ENCODE measurements around the gene HDAC11. TPM values are rescaled to one million over a fixed set of nuclear protein-coding genes. Genes with fewer than 3 reads are reported as not detected.

The HDAC11 gene
- total RNA-seq, 4 donors from 2014 or later, result 15.8 to 41.0 (median 32.2) TPM

DNA sequence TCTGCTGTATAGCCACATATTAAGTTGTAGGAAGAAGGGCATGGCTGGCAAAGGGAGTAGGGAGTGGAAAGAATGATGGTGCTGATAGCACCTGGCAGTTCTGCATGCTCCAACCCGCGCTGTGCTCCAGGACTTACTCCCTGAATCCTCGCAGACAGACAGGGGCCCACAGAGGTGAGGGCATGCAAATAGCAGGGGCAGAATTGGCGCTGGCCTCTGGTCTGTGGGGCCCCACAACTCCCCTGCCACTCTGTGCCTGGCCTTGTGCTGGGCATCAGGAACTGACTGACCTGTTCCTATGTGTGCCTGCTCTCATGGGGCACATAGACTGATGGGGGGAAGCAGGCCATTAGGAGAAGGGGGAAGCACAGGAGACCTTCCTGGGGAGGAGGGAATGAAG is 20.9 kb downstream of the HDAC11 start:
- H3K4me3 ChIP-seq, result no peak overlapping the region
- peaks cover 11 to 22% (median 12%) of the 10 kb centered on the region in 4 donors for H3K4me1 ChIP-seq
- TF ChIP-seq POLR2AphosphoS5 (IDR thresholded peaks at IDR 0.05) (no peak), CTCF (IDR thresholded peaks at IDR 0.05) (no peak), EP300 (IDR thresholded peaks at IDR 0.05) (no peak), POLR2A (IDR thresholded peaks at IDR 0.05; ENCODE audit: low read depth) (no peak)
- 73% methylated on average over 4 of the region's 4 CpGs for WGBS
- intact Hi-C loops (cut with DNase I), result no loop called here
- H3K9me3 ChIP-seq, result no peaks in the 10 kb centered on the region
- no peak for DNase-seq (ENCODE audit: extremely low spot score)
- H3K27ac ChIP-seq (replicated peaks in 1 of 4), result no peak overlapping the region
- H3K27me3 ChIP-seq, result no peaks in the 10 kb centered on the region
- H3K36me3 ChIP-seq, result peaks cover 4 to 61% (median 22%) of the 10 kb centered on the region in 4 donors

GRCh38 chr3:13501521-13501920 is 21.4 kb downstream of the HDAC11 start:
- Histone ChIP-seq H3K4me1 (peaks cover 6 to 18% (median 7%) of the 10 kb centered on the region in 4 donors), H3K36me3 (peaks cover 4 to 61% (median 22%) of the 10 kb centered on the region in 4 donors), H3K9me3 (no peaks in the 10 kb centered on the region), H3K27me3 (no peaks in the 10 kb centered on the region), H3K4me3 (no peak overlapping the region), H3K27ac (replicated peaks in 1 of 4) (no peak overlapping the region)
- DNase-seq (ENCODE audit: extremely low spot score), result no peak
- TF ChIP-seq EP300 (IDR thresholded peaks at IDR 0.05) (no peak), POLR2AphosphoS5 (IDR thresholded peaks at IDR 0.05) (no peak), CTCF (IDR thresholded peaks at IDR 0.05) (no peak), POLR2A (IDR thresholded peaks at IDR 0.05; ENCODE audit: low read depth) (no peak)
- intact Hi-C loops (cut with DNase I), result no loop called here
- WGBS, result 100% methylated on average over 1 of the region's 4 CpGs

- Histone ChIP-seq H3K4me1 (peaks cover 0 to 11% (median under 1%) of the 10 kb centered on the region in 4 donors), H3K36me3 (peaks cover 4 to 61% (median 22%) of the 10 kb centered on the region in 4 donors), H3K27ac (replicated peaks in 1 of 4) (no peak overlapping the region), H3K9me3 (no peaks in the 10 kb centered on the region), H3K27me3 (no peaks in the 10 kb centered on the region), H3K4me3 (no peak overlapping the region)
- 97% methylated on average over 16 of the region's 18 CpGs for WGBS
- TF ChIP-seq POLR2A (IDR thresholded peaks at IDR 0.05; ENCODE audit: low read depth) (no peak), POLR2AphosphoS5 (IDR thresholded peaks at IDR 0.05) (no peak), CTCF (IDR thresholded peaks at IDR 0.05) (no peak), EP300 (IDR thresholded peaks at IDR 0.05) (no peak)
- DNase-seq (ENCODE audit: extremely low spot score), result no peak
- intact Hi-C loops (cut with DNase I), result no loop called here
Observed at GRCh38 chr3:13501958-13502790, 22.1 kb downstream of the HDAC11 start.

- H3K4me1 ChIP-seq, result peaks cover 0 to 13% (median 5%) of the 10 kb centered on the region in 4 donors
- TF ChIP-seq POLR2A (IDR thresholded peaks at IDR 0.05; ENCODE audit: low read depth) (no peak), POLR2AphosphoS5 (IDR thresholded peaks at IDR 0.05) (no peak), EP300 (IDR thresholded peaks at IDR 0.05) (no peak), CTCF (IDR thresholded peaks at IDR 0.05) (no peak)
- no peak overlapping the region for H3K27ac ChIP-seq (replicated peaks in 1 of 4)
- 99% methylated on average over 8 of the region's 8 CpGs for WGBS
- no peak for DNase-seq (ENCODE audit: extremely low spot score)
- H3K36me3 ChIP-seq, result peaks cover 4 to 61% (median 22%) of the 10 kb centered on the region in 4 donors
- H3K4me3 ChIP-seq, result no peak overlapping the region
- no peaks in the 10 kb centered on the region for H3K27me3 ChIP-seq
- H3K9me3 ChIP-seq, result no peaks in the 10 kb centered on the region
- intact Hi-C loops (cut with DNase I), result no loop called here
Observed at GRCh38 chr3:13502791-13503060, 22.6 kb downstream of the HDAC11 start.
